ENCODE data around the gene NRG4.

GRCh38 chr15:75981149-75981815 is 30.9 kb downstream of the NRG4 start:
- TF ChIP-seq CTCF (IDR thresholded peaks at IDR 0.05) (no peak), POLR2A (IDR thresholded peaks at IDR 0.05) (no peak)

Measured in adrenal gland (tissue), 5 donors.